Activated CD4-positive, alpha-beta T cell treated with anti-CD3 and anti-CD28 coated beads, Interleukin-2, amount 10 ng/mL, durations not matched to agents 24 days and 14 days (primary cell): Measurements from ENCODE around the gene RFX1. TPM values are rescaled to one million over a fixed set of nuclear protein-coding genes. Genes with fewer than 3 reads are reported as not detected.

ENCODE experiments used
- DNase-seq: peaks from one replicate; pipeline ENCODE4 v3.0.0; 2022
- H3K27ac Mint-ChIP-seq: one replicate; pipeline ENCODE4 v1.8.0; 2022; ENCODE audit warnings: mild to moderate bottlenecking, mixed read lengths
- H3K27me3 Mint-ChIP-seq: one replicate; pipeline ENCODE4 v1.8.0; 2022; ENCODE audit warnings: mixed read lengths
- H3K36me3 Mint-ChIP-seq: one replicate; pipeline ENCODE4 v1.8.0; 2022; ENCODE audit warnings: low read depth, mild to moderate bottlenecking, mixed read lengths
- H3K4me1 Mint-ChIP-seq: one replicate; pipeline ENCODE4 v1.8.0; 2021; ENCODE audit warnings: mixed read lengths
- H3K4me3 Mint-ChIP-seq: one replicate; pipeline ENCODE4 v1.8.0; 2022; ENCODE audit warnings: mild to moderate bottlenecking, moderate library complexity, mixed read lengths
- H3K9me3 Mint-ChIP-seq: one replicate; pipeline ENCODE4 v1.8.0; 2021; ENCODE audit warnings: mixed read lengths
- intact Hi-C: fragments of 100-400 bp; cut with micrococcal nuclease; formaldehyde crosslinking; loops from one replicate; pipeline ENCODE4 v1.15.1; 2023
- total RNA-seq: library from RNA; stranded (reverse); gene quantifications from 2 replicates; pipeline ENCODE4 v1.2.3, GENCODE V29; 2022

The RFX1 gene
- total RNA-seq, 1 donor from 2014 or later, result 18.0 TPM

DNA sequence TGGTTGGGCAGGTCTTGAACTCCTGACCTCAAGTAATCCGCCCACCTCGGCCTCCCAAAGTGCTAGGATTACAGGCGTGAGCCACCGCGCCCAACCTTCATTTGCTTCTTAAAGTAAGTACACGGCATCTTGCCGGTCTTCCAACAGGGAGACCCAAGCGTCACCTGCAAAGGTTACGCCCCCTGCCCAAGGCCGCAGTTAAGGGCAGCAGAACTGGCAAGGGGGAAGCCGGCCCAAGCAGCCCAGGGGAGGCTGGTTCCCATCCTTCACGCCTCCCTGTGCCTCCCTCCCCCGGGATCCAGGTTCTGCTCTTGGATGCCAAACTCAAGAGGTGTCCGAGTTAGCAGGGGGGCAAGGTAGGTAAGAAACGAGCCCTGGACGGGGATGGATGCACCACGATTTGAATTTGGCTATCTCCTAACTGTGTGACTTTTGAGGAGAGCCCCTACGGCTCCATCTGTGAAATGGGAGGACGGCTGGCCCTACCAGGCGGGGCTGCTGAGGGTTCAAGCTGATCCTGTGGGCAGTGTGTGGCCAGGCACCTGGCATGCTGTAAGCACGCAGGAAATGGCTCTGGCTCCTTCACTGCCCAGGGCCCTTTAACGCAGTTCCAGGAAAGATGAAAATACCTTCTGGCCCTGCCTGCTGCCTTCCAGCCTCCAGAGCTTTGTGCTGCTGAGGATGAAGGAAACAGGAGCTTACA is 9.0 kb downstream of the RFX1 start:
- H3K36me3 Mint-ChIP-seq, result peaks cover 30% of the 10 kb centered on the region
- H3K9me3 Mint-ChIP-seq, result no peaks in the 10 kb centered on the region
- intact Hi-C loops, result no loop called here
- H3K4me3 Mint-ChIP-seq, result no peak overlapping the region
- DNase-seq, result no peak
- peaks cover 14% of the 10 kb centered on the region for H3K4me1 Mint-ChIP-seq
- H3K27ac Mint-ChIP-seq, result no peak overlapping the region
- H3K27me3 Mint-ChIP-seq, result no peaks in the 10 kb centered on the region

DNA sequence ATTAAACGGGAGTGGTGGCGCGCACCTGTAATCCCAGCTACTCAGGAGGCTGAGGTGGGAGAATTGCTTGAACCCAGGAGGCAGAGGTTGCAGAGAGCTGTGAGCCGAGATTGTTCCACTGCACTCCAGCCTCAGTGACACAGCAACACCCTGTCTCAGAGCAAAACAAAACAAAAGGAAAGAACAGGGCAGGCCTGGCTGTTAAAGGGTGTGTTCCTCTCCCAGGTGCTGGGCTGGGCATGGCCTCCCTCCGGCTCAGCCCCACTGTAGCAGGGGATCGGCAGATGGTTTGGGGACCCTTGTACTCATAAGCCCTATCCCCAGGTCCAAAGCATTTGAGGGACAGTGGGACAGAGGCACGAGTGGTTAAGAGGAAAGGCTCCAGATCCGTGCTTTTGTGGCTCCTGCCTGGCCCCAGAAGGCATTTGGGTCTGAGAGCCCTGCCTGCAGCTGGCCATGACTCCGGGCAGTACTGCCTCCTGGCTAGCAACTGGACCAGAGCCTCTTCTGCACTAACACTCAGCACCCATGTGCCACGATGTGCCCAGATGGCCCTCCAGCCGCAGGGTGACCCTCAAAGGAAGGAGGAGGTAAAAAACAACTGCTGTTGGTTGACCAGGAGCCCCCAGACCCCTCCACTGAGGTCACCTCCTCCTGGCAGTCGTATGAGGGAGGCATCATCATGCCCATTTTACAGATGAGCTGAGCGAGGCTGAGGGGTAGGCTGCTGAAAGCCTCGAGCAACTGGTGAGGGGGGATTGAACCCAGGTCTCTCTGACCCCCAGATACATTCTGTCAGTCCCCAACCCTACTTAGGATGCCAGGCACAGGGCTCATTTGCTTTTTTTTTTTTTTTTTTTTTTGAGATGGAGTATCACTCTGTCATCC is 10.0 kb downstream of the RFX1 start:
- Mint-ChIP-seq H3K4me1 (peaks cover 9% of the 10 kb centered on the region), H3K27ac (no peak overlapping the region), H3K9me3 (no peaks in the 10 kb centered on the region), H3K4me3 (no peak overlapping the region), H3K36me3 (peaks cover 35% of the 10 kb centered on the region), H3K27me3 (no peaks in the 10 kb centered on the region)
- intact Hi-C loops, result no loop called here
- no peak for DNase-seq

DNA sequence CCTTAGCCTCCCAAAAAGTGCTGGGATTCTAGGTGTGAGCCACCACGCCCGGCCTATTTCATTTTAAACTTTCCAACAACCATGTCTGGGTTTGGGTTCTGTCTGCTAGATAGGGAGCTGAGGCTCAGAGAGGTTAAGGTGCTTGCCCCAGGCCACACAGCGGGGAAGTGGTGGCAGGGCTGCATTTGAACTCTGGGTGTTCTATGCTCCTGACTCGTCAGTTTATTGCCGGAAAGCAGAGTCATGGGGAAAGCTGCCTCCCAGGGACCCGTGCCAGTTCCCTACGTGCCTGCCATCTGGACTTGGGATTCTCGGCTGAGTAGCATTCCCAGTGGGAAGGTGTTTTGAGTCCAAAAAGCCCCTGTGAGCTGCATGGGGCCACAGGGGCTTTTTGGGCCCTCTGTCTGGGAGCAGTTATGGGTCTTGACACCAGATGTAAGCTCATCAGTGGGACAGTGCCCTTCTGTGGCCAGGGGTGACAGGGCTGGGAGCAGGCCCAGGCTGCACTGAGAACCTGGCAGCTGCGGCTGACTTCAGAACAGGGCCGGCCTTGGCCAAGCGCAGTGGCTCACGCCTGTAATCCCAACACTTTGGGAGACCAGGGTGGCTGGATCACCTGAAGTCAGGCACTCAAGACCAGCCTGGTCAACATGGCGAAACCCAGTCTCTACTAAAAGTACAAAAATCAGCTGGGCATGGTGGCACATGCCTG is 10.9 kb downstream of the RFX1 start:
- H3K9me3 Mint-ChIP-seq, result no peaks in the 10 kb centered on the region

DNA sequence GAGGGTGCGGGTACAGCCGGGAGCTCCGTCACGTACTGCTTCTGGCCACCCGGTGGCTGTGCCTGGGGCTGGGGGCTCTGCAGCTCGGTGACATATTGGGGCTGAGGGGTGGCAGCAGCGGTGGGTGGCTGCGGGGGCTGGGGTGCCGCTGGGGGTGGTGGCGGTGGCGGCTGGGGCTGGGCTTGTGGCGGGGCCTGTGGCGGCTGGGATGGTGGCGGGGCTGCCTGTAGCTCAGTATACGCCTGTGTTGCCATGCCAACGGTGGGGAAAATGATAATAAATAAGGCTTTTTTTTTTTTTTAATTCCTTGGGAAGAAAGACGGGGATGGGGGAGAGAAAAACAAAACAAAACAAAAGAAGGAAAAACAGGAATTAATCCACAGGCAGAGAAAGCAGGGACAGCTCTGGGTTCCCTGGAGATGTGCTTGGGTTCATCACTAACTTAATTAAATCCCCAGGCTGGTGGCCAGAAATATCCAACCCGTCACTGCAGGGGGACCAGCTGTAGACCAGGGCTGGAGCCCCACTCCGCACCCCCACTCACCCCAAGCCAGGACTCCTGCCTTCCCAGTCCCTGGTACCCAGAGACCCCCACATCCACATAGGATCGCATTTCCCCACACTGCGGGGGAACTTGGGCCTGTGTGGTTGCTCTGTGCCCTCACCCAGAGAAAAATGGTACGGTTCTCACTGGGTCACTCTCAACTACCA is 12.4 kb downstream of the RFX1 start:
- intact Hi-C loops, result no loop called here
- peaks cover 39% of the 10 kb centered on the region for H3K36me3 Mint-ChIP-seq
- H3K27me3 Mint-ChIP-seq, result no peaks in the 10 kb centered on the region
- no peak overlapping the region for H3K27ac Mint-ChIP-seq
- no peaks in the 10 kb centered on the region for H3K9me3 Mint-ChIP-seq
- no peak overlapping the region for H3K4me3 Mint-ChIP-seq
- DNase-seq, result no peak
- peaks cover 16% of the 10 kb centered on the region for H3K4me1 Mint-ChIP-seq

More for the DNA sequence above, 10.9 kb downstream of the RFX1 start:
- H3K4me3 Mint-ChIP-seq, result no peak overlapping the region
- no peak for DNase-seq
- peaks cover 4% of the 10 kb centered on the region for H3K4me1 Mint-ChIP-seq
- peaks cover 33% of the 10 kb centered on the region for H3K36me3 Mint-ChIP-seq
- no peak overlapping the region for H3K27ac Mint-ChIP-seq
- intact Hi-C loops, result no loop called here
- no peaks in the 10 kb centered on the region for H3K27me3 Mint-ChIP-seq

DNA sequence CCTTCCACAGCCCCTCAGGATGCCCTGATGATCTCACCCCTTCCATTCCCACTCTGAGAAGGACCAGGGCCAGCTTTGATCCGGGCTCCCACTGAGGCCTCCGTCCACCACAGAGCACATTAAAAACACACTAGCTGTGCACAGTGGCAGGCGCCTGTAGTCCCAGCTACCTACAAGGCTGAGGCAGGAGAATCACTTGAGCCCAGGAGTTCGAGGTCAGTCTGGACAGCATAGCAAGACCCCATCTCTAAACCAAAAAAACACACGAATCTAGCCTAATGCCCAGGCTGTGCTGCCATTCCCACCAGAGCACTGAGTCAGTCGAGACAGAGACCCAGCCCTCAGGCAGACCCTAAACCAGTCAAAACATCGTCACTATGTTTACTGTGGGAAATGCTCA is 14.1 kb downstream of the RFX1 start:
- no peak overlapping the region for H3K4me3 Mint-ChIP-seq
- H3K27ac Mint-ChIP-seq, result no peak overlapping the region
- peaks cover 29% of the 10 kb centered on the region for H3K36me3 Mint-ChIP-seq
- no peak for DNase-seq
- peaks cover 24% of the 10 kb centered on the region for H3K4me1 Mint-ChIP-seq
- no peaks in the 10 kb centered on the region for H3K27me3 Mint-ChIP-seq
- no peaks in the 10 kb centered on the region for H3K9me3 Mint-ChIP-seq
- intact Hi-C loops, result no loop called here

DNA sequence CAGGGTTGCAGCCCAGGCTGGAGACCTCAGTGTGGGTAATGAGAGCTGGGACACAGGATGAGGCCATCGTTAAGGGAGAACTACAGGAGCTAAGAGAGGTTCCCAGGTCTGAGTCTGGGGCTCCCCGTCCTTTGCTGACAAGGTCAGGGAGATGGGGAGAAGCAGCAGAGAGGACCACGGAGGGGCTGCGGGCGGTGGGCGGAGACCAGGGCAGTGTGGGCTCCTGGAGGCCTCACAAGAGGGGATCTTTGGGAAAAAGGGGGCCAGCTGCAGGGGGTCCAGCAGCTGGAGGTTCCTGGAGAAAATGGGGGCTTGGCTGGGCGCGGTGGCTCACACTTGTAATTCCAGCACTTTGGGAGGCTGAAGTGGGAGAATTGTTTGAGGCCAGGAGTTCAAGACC is 16.0 kb downstream of the RFX1 start:
- Mint-ChIP-seq H3K27me3 (no peaks in the 10 kb centered on the region), H3K27ac (peak overlapping the region; percentile 29)

DNA sequence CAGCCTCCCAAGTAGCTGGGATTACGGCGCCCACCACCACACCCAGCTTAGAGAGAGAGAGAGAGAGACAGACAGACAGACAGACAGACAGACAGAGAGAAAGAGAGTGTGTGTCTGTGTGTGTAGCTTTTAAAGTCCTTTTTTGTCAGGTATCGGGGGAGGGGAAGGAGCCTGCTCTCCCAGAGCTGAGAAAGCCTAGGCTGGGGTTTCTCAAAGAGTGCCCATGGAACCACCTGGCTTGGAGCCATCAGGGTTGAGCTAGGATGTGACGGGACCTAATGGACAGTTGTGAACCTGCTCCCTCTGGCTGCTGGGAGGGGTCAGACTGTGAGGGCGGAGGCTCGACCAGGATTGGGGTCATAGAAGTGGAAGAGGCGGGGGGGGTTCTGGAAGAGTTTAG is 16.6 kb downstream of the RFX1 start:
- H3K27ac Mint-ChIP-seq, result peak overlapping the region; percentile 29
- no peaks in the 10 kb centered on the region for H3K27me3 Mint-ChIP-seq
- H3K4me1 Mint-ChIP-seq, result peaks cover 39% of the 10 kb centered on the region
- DNase-seq, result no peak
- intact Hi-C loops, result loop anchor here (5.0 kb wide), 1 partner anchor 83 kb away; the partner anchor contains the start of gene MISP3
- peaks cover 27% of the 10 kb centered on the region for H3K36me3 Mint-ChIP-seq
- H3K9me3 Mint-ChIP-seq, result no peaks in the 10 kb centered on the region
- no peak overlapping the region for H3K4me3 Mint-ChIP-seq

More for the DNA sequence above, 16.0 kb downstream of the RFX1 start:
- Mint-ChIP-seq H3K4me1 (peaks cover 39% of the 10 kb centered on the region), H3K4me3 (no peak overlapping the region), H3K36me3 (peaks cover 29% of the 10 kb centered on the region), H3K9me3 (no peaks in the 10 kb centered on the region)
- intact Hi-C loops, result no loop called here
- no peak for DNase-seq

DNA sequence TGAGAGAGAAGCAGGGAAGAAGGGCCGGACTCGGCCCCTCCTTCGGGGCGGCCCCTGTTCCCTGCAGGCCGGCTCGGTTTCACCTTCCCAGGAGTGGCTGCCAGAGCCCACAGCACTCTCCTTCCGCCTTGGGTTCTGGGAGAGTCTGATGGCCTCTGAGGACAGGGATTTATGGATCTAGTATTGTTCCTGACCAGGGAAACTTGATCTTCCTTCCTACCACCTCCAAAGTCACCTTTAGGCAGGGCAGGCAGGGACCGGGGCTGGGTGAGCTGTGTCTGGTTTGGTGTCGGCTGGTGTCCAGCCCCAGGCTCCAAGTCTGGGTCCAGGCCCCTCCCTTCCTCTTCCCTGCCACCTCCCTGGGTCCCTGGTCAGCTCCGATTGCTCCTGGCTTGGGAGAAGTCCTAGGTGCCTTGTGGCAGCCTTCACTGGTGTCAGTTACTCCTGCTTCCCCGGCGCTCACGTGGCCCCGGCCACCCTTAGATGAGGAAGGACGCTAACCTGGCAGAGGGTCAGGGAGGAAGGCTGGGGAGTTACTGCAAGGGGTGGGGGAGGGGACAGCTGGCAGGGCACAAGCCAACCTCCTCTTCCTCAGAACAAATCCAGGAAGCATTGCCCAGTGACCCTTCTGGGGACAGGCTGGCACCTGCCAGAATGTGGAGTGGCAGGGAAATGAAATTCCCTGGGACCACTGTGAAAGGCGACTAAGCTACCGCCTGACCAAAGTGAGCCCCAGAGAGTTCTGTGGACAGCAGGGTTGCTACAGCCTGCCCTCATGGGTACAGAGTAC is 18.8 kb downstream of the RFX1 start:
- H3K4me1 Mint-ChIP-seq, result peaks cover 39% of the 10 kb centered on the region
- H3K27ac Mint-ChIP-seq, result peak overlapping the region; percentile 95
- H3K4me3 Mint-ChIP-seq, result peak overlapping the region; percentile 80
- intact Hi-C loops, result loop anchor here (5.0 kb wide), 1 partner anchor 85 kb away; the partner anchor contains the start of gene MISP3
- DNase-seq, result no peak
- H3K9me3 Mint-ChIP-seq, result no peaks in the 10 kb centered on the region
- no peaks in the 10 kb centered on the region for H3K27me3 Mint-ChIP-seq
- peaks cover 25% of the 10 kb centered on the region for H3K36me3 Mint-ChIP-seq

DNA sequence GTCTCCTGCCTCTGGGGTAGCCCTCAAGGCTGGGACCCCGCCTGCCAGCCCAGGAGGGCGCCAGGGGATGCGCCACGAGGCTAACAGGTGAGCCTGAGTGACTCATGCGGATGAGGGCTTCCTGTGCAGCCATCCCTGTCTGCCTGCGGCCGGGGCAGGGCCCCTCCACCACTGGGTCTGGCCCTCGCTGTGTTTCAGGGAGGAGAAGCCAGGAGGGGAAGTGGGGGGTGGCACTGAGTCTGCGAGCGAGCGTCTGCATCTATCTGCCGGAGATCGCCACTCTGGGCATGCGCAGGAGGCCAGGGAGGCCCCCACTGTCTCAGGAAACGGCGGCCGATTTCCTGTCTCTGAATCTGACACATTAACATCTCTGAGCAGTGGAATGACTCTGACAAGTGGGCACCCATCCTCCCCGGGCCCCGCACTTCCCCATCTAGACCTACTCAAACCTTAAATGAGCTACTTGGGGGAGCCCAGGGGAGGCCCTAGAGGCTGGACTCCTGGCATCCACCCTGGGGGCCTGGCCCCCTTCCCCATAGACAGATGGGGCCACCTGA is 19.7 kb downstream of the RFX1 start:
- H3K27ac Mint-ChIP-seq, result peak overlapping the region; percentile 95
- H3K36me3 Mint-ChIP-seq, result peaks cover 19% of the 10 kb centered on the region
- intact Hi-C loops, result loop anchor here (1.0 to 5.0 kb wide), 5 partner anchors 16 to 86 kb away; partner anchors contain the start of genes DCAF15, MISP3 and RFX1
- H3K4me1 Mint-ChIP-seq, result peaks cover 43% of the 10 kb centered on the region
- H3K4me3 Mint-ChIP-seq, result peak overlapping the region; percentile 80
- peak; percentile 99 for DNase-seq
- H3K27me3 Mint-ChIP-seq, result no peaks in the 10 kb centered on the region
- no peaks in the 10 kb centered on the region for H3K9me3 Mint-ChIP-seq

DNA sequence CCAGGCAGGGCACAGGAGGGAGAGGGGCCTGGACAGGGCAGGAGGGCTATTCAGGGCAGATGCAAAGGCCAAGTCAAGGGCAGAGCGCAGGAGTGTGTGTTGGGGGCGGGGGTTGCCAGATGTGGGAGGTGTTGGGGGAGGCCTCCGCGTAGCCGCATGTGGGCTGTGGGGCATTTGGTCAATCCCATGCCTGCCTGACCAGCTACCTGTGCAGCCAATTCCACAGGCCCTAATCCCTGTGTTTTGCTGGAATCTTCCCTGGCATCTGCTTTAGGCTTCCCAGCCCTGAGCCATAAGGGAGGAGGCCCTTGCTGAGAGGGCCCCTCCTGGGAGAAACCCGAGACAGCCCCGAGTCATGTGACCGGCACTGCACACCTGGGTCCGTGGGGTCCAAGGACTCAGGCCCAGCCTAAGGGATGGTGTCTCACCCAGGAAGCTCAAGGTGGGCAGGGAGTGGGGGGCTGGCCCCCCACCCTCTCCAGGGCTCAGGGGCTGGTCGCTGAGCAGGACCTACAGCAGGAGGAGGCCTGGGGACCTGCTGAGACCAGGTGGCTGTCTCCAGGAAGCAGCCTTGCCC is 20.3 kb downstream of the RFX1 start:
- no peaks in the 10 kb centered on the region for H3K27me3 Mint-ChIP-seq
- peaks cover 16% of the 10 kb centered on the region for H3K36me3 Mint-ChIP-seq
- H3K4me3 Mint-ChIP-seq, result peak overlapping the region; percentile 80
- intact Hi-C loops, result loop anchor here (1.0 to 5.0 kb wide), 5 partner anchors 16 to 86 kb away; partner anchors contain the start of genes DCAF15, MISP3 and RFX1
- no peaks in the 10 kb centered on the region for H3K9me3 Mint-ChIP-seq
- peaks cover 43% of the 10 kb centered on the region for H3K4me1 Mint-ChIP-seq
- H3K27ac Mint-ChIP-seq, result peak overlapping the region; percentile 95
- DNase-seq, result no peak

DNA sequence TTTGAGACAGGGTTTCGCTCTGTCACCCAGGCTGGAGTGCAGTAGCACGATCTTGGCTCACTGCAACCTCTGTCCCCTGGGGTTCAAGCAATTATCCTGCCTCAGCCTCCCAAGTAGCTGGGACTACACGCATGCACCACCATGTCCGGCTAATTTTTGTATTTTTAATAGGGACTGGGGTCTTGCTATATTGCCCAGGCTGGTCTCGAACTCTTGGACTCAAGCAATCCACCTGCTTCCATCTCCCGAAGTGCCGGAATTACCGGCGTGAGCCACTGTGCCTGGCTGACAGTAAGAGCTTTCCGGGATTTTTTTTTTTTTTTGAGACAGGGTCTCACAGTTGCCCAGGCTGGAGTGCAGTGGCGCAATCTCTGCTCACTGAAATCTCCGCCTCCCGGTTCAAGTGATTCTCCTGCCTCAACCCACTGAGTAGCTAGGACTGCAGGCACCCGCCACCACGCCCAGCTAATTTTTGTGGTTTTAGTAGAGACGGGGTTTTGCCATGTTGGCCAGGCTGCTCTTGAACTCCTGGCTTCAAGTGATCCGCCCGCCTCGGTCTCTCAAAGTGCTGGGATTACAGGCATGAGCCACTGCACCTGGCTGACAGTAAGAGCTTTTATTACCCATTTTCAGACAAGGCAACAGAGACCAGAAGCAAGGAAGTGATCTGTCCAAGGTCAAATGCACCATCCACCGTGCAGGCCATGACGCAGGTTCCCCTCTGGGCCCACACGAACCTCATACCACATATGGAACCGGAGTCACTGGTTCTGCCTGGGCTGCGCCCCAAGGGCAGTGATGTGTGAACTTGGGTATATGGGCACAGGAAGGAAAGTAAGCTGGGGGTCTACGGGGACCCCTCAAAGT is 21.0 kb downstream of the RFX1 start:
- intact Hi-C loops, result loop anchor here (5.0 kb wide), 1 partner anchor 87 kb away; the partner anchor contains the start of gene MISP3
- H3K27me3 Mint-ChIP-seq, result no peaks in the 10 kb centered on the region
- H3K4me3 Mint-ChIP-seq, result peak overlapping the region; percentile 64
- peaks cover 41% of the 10 kb centered on the region for H3K4me1 Mint-ChIP-seq
- H3K9me3 Mint-ChIP-seq, result no peaks in the 10 kb centered on the region
- DNase-seq, result no peak
- peak overlapping the region; percentile 95 for H3K27ac Mint-ChIP-seq
- peaks cover 15% of the 10 kb centered on the region for H3K36me3 Mint-ChIP-seq
